Panc1 (cell line): Measurements from ENCODE around the gene PPWD1. TPM values are rescaled to one million over a fixed set of nuclear protein-coding genes. Genes with fewer than 3 reads are reported as not detected.

ENCODE experiments used
- ATAC-seq: fragments of 200-7000 bp; cut with Tn5 transposase; 2 replicates; pipeline ENCODE4 v1.9.1; 2020; ENCODE audit warnings: mild to moderate bottlenecking, moderate library complexity
- BruUV-seq: library from RNA; stranded (reverse); fragments of 400-500 nt; replicated peaks from 2 replicates; lab custom pipeline; 2021; lab: Mats Ljungman, UMichigan
- CTCF ChIA-PET: fragments of 300-600 bp; sonication (Branson Sonifier 250); formaldehyde crosslinking; loops from one replicate; lab custom pipeline; 2022; ENCODE audit warnings: antibody characterized with exemption; lab: Charles Lee
- POLR2A ChIA-PET: fragments of 300-600 bp; sonication (Branson Sonifier 250); formaldehyde crosslinking; loops from one replicate; lab custom pipeline; 2022; ENCODE audit warnings: antibody characterized with exemption; lab: Charles Lee
- DNase-seq: peaks from one replicate; pipeline ENCODE4 v3.0.0-alpha.2; 2010; ENCODE audit warnings: low read depth, low spot score
- H3K27ac ChIP-seq: 2 replicates; pipeline ENCODE4 v1.5.1; 2011; ENCODE audit warnings: mild to moderate bottlenecking, low read length, inconsistent platforms
- H3K27me3 ChIP-seq: fragments of 200-500 bp; sonication (Bioruptor generic); 2 replicates; pipeline ENCODE4 v1.6.0; 2014; ENCODE audit warnings: low read length, inconsistent platforms; ENCODE audit not compliant: control insufficient read depth, insufficient read depth
- H3K36me3 ChIP-seq: fragments of 200-500 bp; sonication (Bioruptor generic); 2 replicates; pipeline ENCODE4 v1.5.1; 2014; ENCODE audit warnings: inconsistent platforms, mild to moderate bottlenecking, low read length, moderate library complexity; ENCODE audit not compliant: control insufficient read depth, insufficient read depth
- H3K4me1 ChIP-seq: 2 replicates; pipeline ENCODE4 v1.5.1; 2011; ENCODE audit warnings: inconsistent platforms, mild to moderate bottlenecking, low read length, moderate library complexity; ENCODE audit not compliant: control insufficient read depth, insufficient read depth
- H3K4me3 ChIP-seq, 2 experiments: 2 replicates each; pipeline ENCODE4 v1.5.1; 2011 to 2012; ENCODE audit warnings: low read depth in 2 of 2, low read length in 2 of 2, mild to moderate bottlenecking in 2 of 2, inconsistent platforms in 1 of 2, moderate library complexity in 1 of 2
- H3K9me3 ChIP-seq: fragments of 200-500 bp; sonication (Bioruptor generic); 2 replicates; pipeline ENCODE4 v1.5.1; 2014; ENCODE audit warnings: low read depth, mild to moderate bottlenecking, inconsistent platforms, low read length, moderate library complexity; ENCODE audit not compliant: control insufficient read depth, insufficient read depth
- CTCF ChIP-seq: fragments of 450-650 bp; IDR thresholded peaks from 2 replicates; pipeline ENCODE4 v1.5.1; 2017; ENCODE audit warnings: mild to moderate bottlenecking
- POLR2AphosphoS5 ChIP-seq: IDR thresholded peaks from 2 replicates; pipeline ENCODE4 v1.6.1; 2012; ENCODE audit warnings: mild to moderate bottlenecking, low read depth, low read length, moderate library complexity
- REST ChIP-seq, 2 experiments: IDR thresholded peaks; 2 replicates each; pipeline ENCODE4 v1.6.1; 2011 to 2012; ENCODE audit warnings: low read depth in 2 of 2, control low read depth in 1 of 2, low read length in 1 of 2, mild to moderate bottlenecking in 1 of 2, moderate library complexity in 1 of 2; ENCODE audit not compliant: insufficient read depth in 1 of 2
- SIN3A ChIP-seq: IDR thresholded peaks from 2 replicates; pipeline ENCODE4 v1.6.1; 2012; ENCODE audit warnings: low read depth, mild to moderate bottlenecking, low read length, moderate library complexity, borderline replicate concordance; ENCODE audit not compliant: insufficient read depth
- TCF7L2 ChIP-seq: IDR thresholded peaks from 2 replicates; pipeline ENCODE4 v1.6.1; 2011; ENCODE audit warnings: mild to moderate bottlenecking, low read depth, low read length, inconsistent platforms
- in situ Hi-C: cut with HindIII; loops from 2 replicates; pipeline ENCODE4 v1.10.0; 2016; ENCODE audit warnings: low sequenced_read_pairs, low pct_unique_long_range_greater_than_20kb
- intact Hi-C: fragments of 100-400 bp; cut with micrococcal nuclease; formaldehyde crosslinking; loops from one replicate; pipeline ENCODE4 v1.10.0; 2022; ENCODE audit not compliant: unreplicated experiment
- total RNA-seq: library from RNA; stranded (reverse); gene quantifications from one replicate; pipeline ENCODE4 v1.2.1, GENCODE V29; 2021; ENCODE audit not compliant: unreplicated experiment

The PPWD1 gene
- total RNA-seq, 1 experiment from 2014 or later, result 32.7 TPM

GRCh38 chr5:65630981-65631380 lies 67.9 kb downstream of the PPWD1 start:
- Histone ChIP-seq H3K4me1 (0 out of 2 replicates have a peak, but pooled peaks cover under 1% of the 10 kb centered on the region), H3K36me3 (peaks cover 2% of the 10 kb centered on the region; the same call in 1 of the 2 replicates), H3K4me3 (no peak overlapping the region), H3K27me3 (no peaks in the 10 kb centered on the region), H3K27ac (no peak overlapping the region), H3K9me3 (no peaks in the 10 kb centered on the region)
- BruUV-seq, result no TSS peak
- intact Hi-C loops, result no loop called here
- ChIA-PET CTCF (no interaction called here), POLR2A (interaction anchor here (0.7 kb wide), 1 partner anchor 756 kb away, joined by 3 read pairs; no protein-coding TSS in a partner anchor)
- DNase-seq (no peak), ATAC-seq (no peak)
- TF ChIP-seq TCF7L2 (no peak), CTCF (no peak), SIN3A (no peak), POLR2AphosphoS5 (no peak), REST (IDR thresholded peaks at IDR 0.05; ENCODE audit: insufficient read depth in 1 of 2, low read depth in 2 of 2, low read length in 1 of 2) (no peak)
- in situ Hi-C loops, result no loop called here

Other genes starting within 250 kb of the PPWD1 start
- gene ADAMTS6, start 81.4 kb upstream of the PPWD1 start, total RNA-seq, result 0.64 TPM
- gene CENPK, start 128 bp upstream of the PPWD1 start, total RNA-seq, result 34.2 TPM
- gene TRIM23, start 61.0 kb downstream of the PPWD1 start, total RNA-seq, result 12.6 TPM
- 3.3 TPM for gene SHLD3, start 61.7 kb downstream of the PPWD1 start, total RNA-seq
- 17.3 TPM for gene TRAPPC13, start 61.7 kb downstream of the PPWD1 start, total RNA-seq
- gene SGTB, start 158.8 kb downstream of the PPWD1 start, total RNA-seq, result 9.2 TPM
- gene NLN, start 158.9 kb downstream of the PPWD1 start, total RNA-seq, result 51.8 TPM